ENCODE measurements around the gene SMC1A.

The SMC1A gene

DNA sequence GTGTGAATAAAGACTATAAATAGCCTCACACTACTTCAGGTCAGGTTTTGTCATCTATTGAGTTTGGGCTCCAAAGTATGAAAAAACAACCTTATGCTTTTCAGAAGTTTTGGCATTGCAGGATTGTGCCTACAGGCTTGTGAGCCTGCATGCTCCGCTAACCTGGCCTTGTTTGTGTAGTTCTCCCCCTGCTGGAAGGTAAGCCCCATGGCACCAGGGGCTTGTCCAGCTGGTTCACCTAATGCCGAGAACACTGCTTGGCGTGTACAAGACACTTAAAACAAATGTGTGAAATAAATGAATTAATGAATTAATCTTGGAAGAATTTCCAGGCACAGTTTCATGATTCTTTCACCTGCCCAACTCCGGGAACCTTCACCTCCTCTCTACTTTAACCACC lies 13.5 kb upstream of the SMC1A start:
- no peak overlapping the region for H3K9ac ChIP-seq (ENCODE audit: low read length)
- no peak overlapping the region for H3K4me3 ChIP-seq (ENCODE audit: low read length)
- H3K9me2 ChIP-seq (replicated peaks; ENCODE audit: insufficient read depth, low read length): no peaks in the 10 kb centered on the region
- H3K4me2 ChIP-seq (ENCODE audit: low read depth, low read length): no peak overlapping the region
- no peaks in the 10 kb centered on the region for H3K27me3 ChIP-seq (replicated peaks; ENCODE audit: insufficient read depth, low read length)
- no peaks in the 10 kb centered on the region for H3K9me3 ChIP-seq (replicated peaks; ENCODE audit: insufficient read depth, low read length)
- H3K27ac ChIP-seq (ENCODE audit: low read length): no peak overlapping the region
- H3K36me3 ChIP-seq (replicated peaks; ENCODE audit: insufficient read depth, low read length): no peaks in the 10 kb centered on the region
- DNase-seq: peak; percentile 78
- H3K79me2 ChIP-seq (ENCODE audit: low read length): peaks cover 11% of the 10 kb centered on the region
- no peak overlapping the region for H2AFZ ChIP-seq (ENCODE audit: low read length)
- H3F3A ChIP-seq (ENCODE audit: insufficient read depth, low read length): no peaks in the 10 kb centered on the region
- H4K20me1 ChIP-seq (ENCODE audit: insufficient read depth, low read length): no peaks in the 10 kb centered on the region
- no peaks in the 10 kb centered on the region for H3K4me1 ChIP-seq (ENCODE audit: low read length)
- TF ChIP-seq EZH2 (optimal IDR thresholded peaks at IDR 0.05; ENCODE audit: low read depth, low read length): no peak
- TF ChIP-seq, protein P1, sequence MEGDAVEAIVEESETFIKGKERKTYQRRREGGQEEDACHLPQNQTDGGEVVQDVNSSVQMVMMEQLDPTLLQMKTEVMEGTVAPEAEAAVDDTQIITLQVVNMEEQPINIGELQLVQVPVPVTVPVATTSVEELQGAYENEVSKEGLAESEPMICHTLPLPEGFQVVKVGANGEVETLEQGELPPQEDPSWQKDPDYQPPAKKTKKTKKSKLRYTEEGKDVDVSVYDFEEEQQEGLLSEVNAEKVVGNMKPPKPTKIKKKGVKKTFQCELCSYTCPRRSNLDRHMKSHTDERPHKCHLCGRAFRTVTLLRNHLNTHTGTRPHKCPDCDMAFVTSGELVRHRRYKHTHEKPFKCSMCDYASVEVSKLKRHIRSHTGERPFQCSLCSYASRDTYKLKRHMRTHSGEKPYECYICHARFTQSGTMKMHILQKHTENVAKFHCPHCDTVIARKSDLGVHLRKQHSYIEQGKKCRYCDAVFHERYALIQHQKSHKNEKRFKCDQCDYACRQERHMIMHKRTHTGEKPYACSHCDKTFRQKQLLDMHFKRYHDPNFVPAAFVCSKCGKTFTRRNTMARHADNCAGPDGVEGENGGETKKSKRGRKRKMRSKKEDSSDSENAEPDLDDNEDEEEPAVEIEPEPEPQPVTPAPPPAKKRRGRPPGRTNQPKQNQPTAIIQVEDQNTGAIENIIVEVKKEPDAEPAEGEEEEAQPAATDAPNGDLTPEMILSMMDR (IDR thresholded peaks at IDR 0.05; ENCODE audit: low read length): peak; percentile 79
- no peak for TF ChIP-seq EZH2phosphoT487 (IDR thresholded peaks at IDR 0.05; ENCODE audit: low read length)

DNA sequence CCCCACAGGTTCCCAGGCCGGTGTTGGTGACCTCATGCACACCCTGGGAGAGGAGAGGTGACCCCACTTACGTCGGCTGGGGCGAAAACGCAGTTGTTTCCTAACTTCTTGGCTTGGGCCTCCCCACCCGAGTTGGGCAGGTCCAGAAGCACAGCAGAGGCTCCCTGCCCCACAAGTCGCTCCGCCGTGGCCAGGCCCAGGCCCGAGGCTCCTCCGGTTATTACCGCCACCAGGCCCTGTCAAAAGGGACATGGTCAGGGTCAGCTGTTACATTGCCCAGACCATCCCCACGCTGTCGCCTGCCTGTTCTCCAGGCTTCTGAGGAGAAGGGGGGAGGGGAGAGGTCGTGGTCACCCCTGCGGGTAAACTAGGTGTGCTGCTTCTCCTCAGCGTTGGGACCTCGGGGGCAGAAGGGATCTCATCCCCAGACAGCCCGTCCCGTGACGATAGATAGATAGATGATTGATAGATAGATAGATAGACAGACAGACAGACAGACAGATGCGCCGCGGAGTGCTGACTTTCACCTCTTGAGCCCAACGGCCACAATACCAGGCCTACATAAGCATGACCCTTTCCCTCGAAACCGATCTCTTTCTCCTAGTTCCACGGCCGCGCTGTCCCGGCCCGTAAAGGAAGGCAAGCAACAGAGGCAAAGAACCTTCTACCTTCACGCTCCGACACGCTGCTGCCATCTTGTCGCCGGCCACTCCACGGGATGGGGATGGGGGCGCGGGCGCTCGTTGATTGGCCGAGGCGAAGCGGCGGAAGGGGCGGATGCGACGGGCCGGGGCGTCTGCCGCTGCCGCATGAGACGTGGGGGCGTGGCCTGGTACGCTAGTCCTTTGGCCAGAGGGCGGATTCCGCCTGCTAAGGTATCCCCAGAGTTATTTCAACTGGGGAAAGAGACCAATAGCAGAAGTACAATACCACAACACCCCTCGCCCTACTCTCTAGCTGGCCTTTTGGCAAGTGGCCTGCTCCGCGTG lies 11.5 kb upstream of the SMC1A start, which contains the start of gene HSD17B10:
TSS of gene HSD17B10 (minus strand) at position 720 of the 989 bp plus-strand sequence. CDS start at position 695, 25 bp downstream.
- TF ChIP-seq, protein P1 (IDR thresholded peaks at IDR 0.05; ENCODE audit: low read length): no peak
- TF ChIP-seq EZH2 (optimal IDR thresholded peaks at IDR 0.05; ENCODE audit: low read depth, low read length) (no peak), EZH2phosphoT487 (IDR thresholded peaks at IDR 0.05; ENCODE audit: low read length) (no peak)
- DNase-seq: peak; percentile 90
- H4K20me1 ChIP-seq (ENCODE audit: insufficient read depth, low read length): no peaks in the 10 kb centered on the region
- H3K9me2 ChIP-seq (replicated peaks; ENCODE audit: insufficient read depth, low read length): no peaks in the 10 kb centered on the region
- H3K27ac ChIP-seq (ENCODE audit: low read length): peak within 1 kb of the TSS; percentile 26; the same call in 1 of the 2 replicates
- no peaks in the 10 kb centered on the region for H3K27me3 ChIP-seq (replicated peaks; ENCODE audit: insufficient read depth, low read length)
- peak within 1 kb of the TSS; percentile 84 for H3K4me3 ChIP-seq (ENCODE audit: low read length)
- peak within 1 kb of the TSS; percentile 80 for H3K9ac ChIP-seq (ENCODE audit: low read length)
- no peaks in the 10 kb centered on the region for H3F3A ChIP-seq (ENCODE audit: insufficient read depth, low read length)
- peak within 1 kb of the TSS; percentile 85 for H2AFZ ChIP-seq (ENCODE audit: low read length)
- H3K9me3 ChIP-seq (replicated peaks; ENCODE audit: insufficient read depth, low read length): no peaks in the 10 kb centered on the region
- H3K4me2 ChIP-seq (ENCODE audit: low read depth, low read length): peak within 1 kb of the TSS; percentile 82
- no peaks in the 10 kb centered on the region for H3K4me1 ChIP-seq (ENCODE audit: low read length)
- no peaks in the 10 kb centered on the region for H3K36me3 ChIP-seq (replicated peaks; ENCODE audit: insufficient read depth, low read length)
- H3K79me2 ChIP-seq (ENCODE audit: low read length): peaks cover 11% of the 10 kb centered on the region

DNA sequence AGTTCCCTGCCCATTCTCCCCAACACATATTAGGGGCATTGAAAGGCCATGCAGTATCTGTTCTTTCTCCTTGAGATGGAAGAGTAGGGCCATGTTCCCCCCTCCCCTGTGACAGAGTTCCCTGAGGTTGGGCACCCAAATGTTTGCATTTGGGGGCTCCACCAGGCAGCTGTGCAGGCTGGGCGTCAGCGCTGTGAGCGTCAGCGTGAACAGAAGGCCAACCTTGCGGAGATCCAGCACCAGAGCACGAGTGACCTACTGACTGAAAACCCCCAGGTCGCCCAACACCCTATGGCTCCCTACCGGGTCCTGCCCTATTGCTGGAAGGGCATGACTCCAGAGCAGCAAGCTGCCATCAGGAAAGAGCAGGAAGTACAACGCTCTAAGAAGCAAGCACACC lies 7.8 kb upstream of the SMC1A start:
- H3K27ac ChIP-seq (ENCODE audit: low read length): no peak overlapping the region
- no peaks in the 10 kb centered on the region for H3K27me3 ChIP-seq (replicated peaks; ENCODE audit: insufficient read depth, low read length)
- no peaks in the 10 kb centered on the region for H3K36me3 ChIP-seq (replicated peaks; ENCODE audit: insufficient read depth, low read length)
- H3K4me1 ChIP-seq (ENCODE audit: low read length): no peaks in the 10 kb centered on the region
- H3K9me2 ChIP-seq (replicated peaks; ENCODE audit: insufficient read depth, low read length): no peaks in the 10 kb centered on the region
- no peaks in the 10 kb centered on the region for H3K9me3 ChIP-seq (replicated peaks; ENCODE audit: insufficient read depth, low read length)
- H3K79me2 ChIP-seq (ENCODE audit: low read length): peaks cover 11% of the 10 kb centered on the region
- no peak overlapping the region for H3K9ac ChIP-seq (ENCODE audit: low read length)
- H3F3A ChIP-seq (ENCODE audit: insufficient read depth, low read length): no peaks in the 10 kb centered on the region
- H3K4me3 ChIP-seq (ENCODE audit: low read length): no peak overlapping the region
- TF ChIP-seq, protein P1 (IDR thresholded peaks at IDR 0.05; ENCODE audit: low read length): no peak
- no peak for TF ChIP-seq EZH2phosphoT487 (IDR thresholded peaks at IDR 0.05; ENCODE audit: low read length)
- no peak for TF ChIP-seq EZH2 (optimal IDR thresholded peaks at IDR 0.05; ENCODE audit: low read depth, low read length)
- no peaks in the 10 kb centered on the region for H4K20me1 ChIP-seq (ENCODE audit: insufficient read depth, low read length)
- DNase-seq: no peak
- H2AFZ ChIP-seq (ENCODE audit: low read length): no peak overlapping the region
- no peak overlapping the region for H3K4me2 ChIP-seq (ENCODE audit: low read depth, low read length)

All from MM.1S (cell line).